Esophagus muscularis mucosa (tissue), 4 donors: ENCODE measurements around the gene ATG4D.

Experiments used
- EP300 ChIP-seq: sonication (generic); formaldehyde crosslinking; IDR thresholded peaks from one replicate; pipeline ENCODE4 v1.6.1; 2017; ENCODE audit warnings: antibody characterized with exemption
- POLR2A ChIP-seq: fragments of 450-650 bp; IDR thresholded peaks from one replicate; pipeline ENCODE4 v1.6.1; 2017; ENCODE audit warnings: antibody characterized with exemption, moderate library complexity, mild to moderate bottlenecking, low read depth
- POLR2AphosphoS5 ChIP-seq, 2 donors: sonication (generic); formaldehyde crosslinking; IDR thresholded peaks; one replicate each; pipeline ENCODE4 v1.6.1; 2017; ENCODE audit warnings: antibody characterized with exemption in 2 of 2
- TF ChIP-seq, protein P1 (sequence below), 3 experiments: fragments of 200-600 bp in 2 of 3; fragments of 450-650 bp in 1 of 3; sonication (generic) in 2 of 3; IDR thresholded peaks; one replicate each; pipeline ENCODE4 v1.5.1; 2017 to 2019; ENCODE audit warnings: antibody characterized with exemption in 3 of 3, mild to moderate bottlenecking in 2 of 3, moderate library complexity in 1 of 3

DNA sequence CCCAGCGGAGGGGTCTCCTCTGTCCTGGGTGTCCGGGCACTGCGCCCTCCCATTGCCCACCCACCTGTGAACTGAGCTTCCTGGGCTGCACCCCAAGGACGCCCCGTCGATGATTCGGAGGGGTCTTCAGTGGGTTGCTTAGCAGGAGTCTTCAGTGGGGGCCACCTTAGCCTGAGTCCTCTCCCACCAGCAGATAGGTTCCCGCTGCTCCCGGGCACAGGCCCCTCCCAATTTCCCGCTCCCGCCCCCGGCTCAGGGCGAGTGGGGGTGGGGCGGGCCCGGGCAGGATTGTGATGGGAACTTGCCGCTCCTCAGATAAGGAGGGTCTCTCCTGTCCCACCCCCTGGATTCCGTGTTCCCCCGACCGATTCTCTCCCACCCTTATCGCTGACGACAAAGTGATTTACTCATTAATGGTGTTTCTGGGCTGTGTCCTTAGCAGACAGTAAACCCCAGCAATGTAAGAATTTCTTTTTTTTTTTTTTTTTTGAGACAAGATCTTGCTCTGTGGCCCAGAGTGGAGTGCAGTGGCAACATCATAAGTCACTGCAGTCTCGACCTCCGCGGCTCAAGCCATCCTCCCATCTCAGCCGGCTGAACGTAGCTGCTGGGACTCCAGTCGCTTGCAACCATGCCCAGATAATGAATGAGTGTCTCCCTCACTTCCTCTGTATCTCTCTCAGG, 25.8 kb upstream of the ATG4D start:
- TF ChIP-seq, protein P1, sequence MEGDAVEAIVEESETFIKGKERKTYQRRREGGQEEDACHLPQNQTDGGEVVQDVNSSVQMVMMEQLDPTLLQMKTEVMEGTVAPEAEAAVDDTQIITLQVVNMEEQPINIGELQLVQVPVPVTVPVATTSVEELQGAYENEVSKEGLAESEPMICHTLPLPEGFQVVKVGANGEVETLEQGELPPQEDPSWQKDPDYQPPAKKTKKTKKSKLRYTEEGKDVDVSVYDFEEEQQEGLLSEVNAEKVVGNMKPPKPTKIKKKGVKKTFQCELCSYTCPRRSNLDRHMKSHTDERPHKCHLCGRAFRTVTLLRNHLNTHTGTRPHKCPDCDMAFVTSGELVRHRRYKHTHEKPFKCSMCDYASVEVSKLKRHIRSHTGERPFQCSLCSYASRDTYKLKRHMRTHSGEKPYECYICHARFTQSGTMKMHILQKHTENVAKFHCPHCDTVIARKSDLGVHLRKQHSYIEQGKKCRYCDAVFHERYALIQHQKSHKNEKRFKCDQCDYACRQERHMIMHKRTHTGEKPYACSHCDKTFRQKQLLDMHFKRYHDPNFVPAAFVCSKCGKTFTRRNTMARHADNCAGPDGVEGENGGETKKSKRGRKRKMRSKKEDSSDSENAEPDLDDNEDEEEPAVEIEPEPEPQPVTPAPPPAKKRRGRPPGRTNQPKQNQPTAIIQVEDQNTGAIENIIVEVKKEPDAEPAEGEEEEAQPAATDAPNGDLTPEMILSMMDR (IDR thresholded peaks at IDR 0.05): no peak
- no peak for TF ChIP-seq POLR2A
- TF ChIP-seq POLR2AphosphoS5 (IDR thresholded peaks at IDR 0.05): no peak
- no peak for TF ChIP-seq EP300
